ENCODE data around the gene FGF19. TPM values are rescaled to one million over a fixed set of nuclear protein-coding genes. Genes with fewer than 3 reads are reported as not detected.
"Not testable (repeated sequence)": the region's sequence is repeated elsewhere in the genome, so short reads cannot be mapped to it uniquely, and the experiment has no call there.

FGF19 gene
- total RNA-seq, 2 experiments from 2014 or later, result not detected

- POLR2A ChIA-PET; H3K9me3 Mint-ChIP-seq (ENCODE audit: insufficient read depth); H3K36me3 Mint-ChIP-seq (ENCODE audit: low read depth); CTCF ChIA-PET; H3K4me1 Mint-ChIP-seq (ENCODE audit: low read depth); H3K27ac Mint-ChIP-seq; DNase-seq; ATAC-seq; H3K4me3 Mint-ChIP-seq: not testable (repeated sequence)
- peaks cover 22% of the 10 kb centered on the region for H3K27me3 Mint-ChIP-seq (ENCODE audit: low read depth)
Measured at GRCh38 chr11:69687969-69688771, 15.7 kb downstream of the FGF19 start.

GRCh38 chr11:69686856-69687255 is 17.0 kb downstream of the FGF19 start:
- ATAC-seq, result no peak
- CTCF ChIA-PET, result no interaction called here
- peaks cover 9% of the 10 kb centered on the region for H3K4me1 Mint-ChIP-seq (ENCODE audit: low read depth)
- H3K36me3 Mint-ChIP-seq (ENCODE audit: low read depth), result no peaks in the 10 kb centered on the region
- H3K9me3 Mint-ChIP-seq (ENCODE audit: insufficient read depth), result no peaks in the 10 kb centered on the region
- peaks cover 16% of the 10 kb centered on the region for H3K27me3 Mint-ChIP-seq (ENCODE audit: low read depth)
- no peak overlapping the region for H3K4me3 Mint-ChIP-seq
- no peak for DNase-seq
- no peak overlapping the region for H3K27ac Mint-ChIP-seq
- POLR2A ChIA-PET, result no interaction called here

GRCh38 chr11:69686452-69686851 is 17.4 kb downstream of the FGF19 start:
- ChIA-PET POLR2A (no interaction called here), CTCF (interaction anchor here (1.2 kb wide), 1 partner anchor 12 kb away, joined by 4 read pairs; the partner anchor contains the start of gene LTO1)
- no peak for ATAC-seq
- no peak for DNase-seq
- H3K9me3 Mint-ChIP-seq (ENCODE audit: insufficient read depth), result no peaks in the 10 kb centered on the region
- H3K27ac Mint-ChIP-seq, result no peak overlapping the region
- H3K36me3 Mint-ChIP-seq (ENCODE audit: low read depth), result no peaks in the 10 kb centered on the region
- H3K4me1 Mint-ChIP-seq (ENCODE audit: low read depth), result peaks cover 9% of the 10 kb centered on the region
- H3K27me3 Mint-ChIP-seq (ENCODE audit: low read depth), result peaks cover 13% of the 10 kb centered on the region
- no peak overlapping the region for H3K4me3 Mint-ChIP-seq

GRCh38 chr11:69685348-69685747 is 18.5 kb downstream of the FGF19 start:
- no peak for DNase-seq
- no peak for ATAC-seq
- Mint-ChIP-seq H3K4me1 (ENCODE audit: low read depth) (peaks cover 9% of the 10 kb centered on the region), H3K27me3 (ENCODE audit: low read depth) (peaks cover 11% of the 10 kb centered on the region), H3K36me3 (ENCODE audit: low read depth) (no peaks in the 10 kb centered on the region), H3K4me3 (peak overlapping the region; percentile 12), H3K27ac (peak overlapping the region; percentile 66), H3K9me3 (ENCODE audit: insufficient read depth) (no peaks in the 10 kb centered on the region)
- CTCF ChIA-PET, result interaction anchor here (1.2 to 1.5 kb wide), 3 partner anchors 11 to 116 kb away, joined by 3 to 4 read pairs (median 4); partner anchors contain the start of gene LTO1
- POLR2A ChIA-PET, result no interaction called here

GRCh38 chr11:69684651-69685050 is 19.2 kb downstream of the FGF19 start:
- Mint-ChIP-seq H3K9me3 (ENCODE audit: insufficient read depth) (no peaks in the 10 kb centered on the region), H3K4me3 (no peak overlapping the region), H3K27me3 (ENCODE audit: low read depth) (peaks cover 11% of the 10 kb centered on the region), H3K4me1 (ENCODE audit: low read depth) (peaks cover 9% of the 10 kb centered on the region), H3K36me3 (ENCODE audit: low read depth) (no peaks in the 10 kb centered on the region), H3K27ac (no peak overlapping the region)
- POLR2A ChIA-PET, result interaction anchor here (0.9 kb wide), 1 partner anchor 10 kb away, joined by 4 read pairs; the partner anchor contains the start of gene LTO1
- DNase-seq (no peak), ATAC-seq (no peak)
- CTCF ChIA-PET, result interaction anchor here (1.3 to 1.5 kb wide), 2 partner anchors 14 to 116 kb away, joined by 3 to 4 read pairs; no protein-coding TSS in a partner anchor

- no peak overlapping the region for H3K4me3 Mint-ChIP-seq
- no peaks in the 10 kb centered on the region for H3K36me3 Mint-ChIP-seq (ENCODE audit: low read depth)
- H3K27me3 Mint-ChIP-seq (ENCODE audit: low read depth), result peaks cover 12% of the 10 kb centered on the region
- H3K27ac Mint-ChIP-seq, result no peak overlapping the region
- H3K4me1 Mint-ChIP-seq (ENCODE audit: low read depth), result peaks cover 9% of the 10 kb centered on the region
- no peak for ATAC-seq
- CTCF ChIA-PET, result interaction anchor here (1.3 kb wide), 1 partner anchor 13 kb away, joined by 4 read pairs; no protein-coding TSS in a partner anchor
- no peaks in the 10 kb centered on the region for H3K9me3 Mint-ChIP-seq (ENCODE audit: insufficient read depth)
- DNase-seq, result no peak
- POLR2A ChIA-PET, result no interaction called here
Measured at GRCh38 chr11:69683764-69684333, 20.0 kb downstream of the FGF19 start.

GRCh38 chr11:69682681-69683326 is 21.0 kb downstream of the FGF19 start:
- POLR2A ChIA-PET, result no interaction called here
- CTCF ChIA-PET, result no interaction called here
- no peak overlapping the region for H3K27ac Mint-ChIP-seq

GRCh38 chr11:69682221-69682620 is 21.6 kb downstream of the FGF19 start:
- DNase-seq, result no peak
- POLR2A ChIA-PET, result no interaction called here
- no peak overlapping the region for H3K4me3 Mint-ChIP-seq
- CTCF ChIA-PET, result no interaction called here
- no peak for ATAC-seq
- H3K9me3 Mint-ChIP-seq (ENCODE audit: insufficient read depth), result no peaks in the 10 kb centered on the region
- peaks cover 8% of the 10 kb centered on the region for H3K27me3 Mint-ChIP-seq (ENCODE audit: low read depth)
- peaks cover 6% of the 10 kb centered on the region for H3K4me1 Mint-ChIP-seq (ENCODE audit: low read depth)
- no peak overlapping the region for H3K27ac Mint-ChIP-seq
- H3K36me3 Mint-ChIP-seq (ENCODE audit: low read depth), result no peaks in the 10 kb centered on the region

More at GRCh38 chr11:69682681-69683326, 21.0 kb downstream of the FGF19 start:
- Mint-ChIP-seq H3K36me3 (ENCODE audit: low read depth) (no peaks in the 10 kb centered on the region), H3K27me3 (ENCODE audit: low read depth) (peaks cover 10% of the 10 kb centered on the region), H3K4me1 (ENCODE audit: low read depth) (peaks cover 6% of the 10 kb centered on the region), H3K9me3 (ENCODE audit: insufficient read depth) (no peaks in the 10 kb centered on the region), H3K4me3 (no peak overlapping the region)
- DNase-seq (no peak), ATAC-seq (no peak)

- Mint-ChIP-seq H3K27me3 (ENCODE audit: low read depth) (peaks cover 8% of the 10 kb centered on the region), H3K27ac (no peak overlapping the region), H3K4me3 (no peak overlapping the region), H3K4me1 (ENCODE audit: low read depth) (peaks cover 3% of the 10 kb centered on the region), H3K36me3 (ENCODE audit: low read depth) (no peaks in the 10 kb centered on the region), H3K9me3 (ENCODE audit: insufficient read depth) (no peaks in the 10 kb centered on the region)
- CTCF ChIA-PET, result no interaction called here
- no peak for ATAC-seq
- POLR2A ChIA-PET, result no interaction called here
- DNase-seq, result no peak
Measured at GRCh38 chr11:69680688-69681087, 23.1 kb downstream of the FGF19 start.

GRCh38 chr11:69677749-69678148 is 26.1 kb downstream of the FGF19 start:
- POLR2A ChIA-PET, result no interaction called here
- peaks cover 21% of the 10 kb centered on the region for H3K4me1 Mint-ChIP-seq (ENCODE audit: low read depth)

GRCh38 chr11:69674886-69675714 is 28.7 kb downstream of the FGF19 start, which contains the start of gene LTO1:
Gene LTO1 (minus strand): TSS chr11:69675353. CDS start chr11:69675239, 114 bp downstream.
- Mint-ChIP-seq H3K36me3 (ENCODE audit: low read depth) (peaks cover 18% of the 10 kb centered on the region), H3K4me3 (peak within 1 kb of the TSS; percentile 94), H3K27me3 (ENCODE audit: low read depth) (peaks cover 3% of the 10 kb centered on the region), H3K9me3 (ENCODE audit: insufficient read depth) (no peaks in the 10 kb centered on the region), H3K4me1 (ENCODE audit: low read depth) (peaks cover 28% of the 10 kb centered on the region), H3K27ac (peak within 1 kb of the TSS; percentile 90)
- CTCF ChIA-PET, result interaction anchor here (1.2 to 2.0 kb wide), 3 partner anchors 11 to 31 kb away, joined by 4 to 10 read pairs (median 6); no protein-coding TSS in a partner anchor
- POLR2A ChIA-PET, result interaction anchor here (0.6 to 1.3 kb wide), 6 partner anchors 9 to 577 kb away, joined by 3 to 4 read pairs (median 3); partner anchors contain the start of gene FADD
- ATAC-seq, result peak; percentile 93
- DNase-seq, result peak; percentile 96

More at GRCh38 chr11:69677749-69678148, 26.1 kb downstream of the FGF19 start:
- CTCF ChIA-PET, result interaction anchor here (1.3 kb wide), 1 partner anchor 232 kb away, joined by 3 read pairs; no protein-coding TSS in a partner anchor
- DNase-seq (no peak), ATAC-seq (no peak)
- no peaks in the 10 kb centered on the region for H3K9me3 Mint-ChIP-seq (ENCODE audit: insufficient read depth)
- H3K4me3 Mint-ChIP-seq, result no peak overlapping the region
- peaks cover 6% of the 10 kb centered on the region for H3K27me3 Mint-ChIP-seq (ENCODE audit: low read depth)
- no peak overlapping the region for H3K27ac Mint-ChIP-seq
- H3K36me3 Mint-ChIP-seq (ENCODE audit: low read depth), result peaks cover 5% of the 10 kb centered on the region
